CD4-positive, alpha-beta memory T cell (primary cell): Measurements from ENCODE around the gene MOSPD2. TPM values are rescaled to one million over a fixed set of nuclear protein-coding genes. Genes with fewer than 3 reads are reported as not detected.

Source experiments
- CTCF ChIA-PET: fragments of 350-600 bp; sonication (Branson Sonifier 250); formaldehyde crosslinking; loops from one replicate; lab custom pipeline; 2021; ENCODE audit warnings: inconsistent platforms; ENCODE audit not compliant: partially characterized antibody; lab: Charles Lee
- POLR2A ChIA-PET: fragments of 350-600 bp; sonication (Branson Sonifier 250); formaldehyde crosslinking; loops from one replicate; lab custom pipeline; 2021; ENCODE audit not compliant: partially characterized antibody; lab: Charles Lee
- DNase-seq, 5 donors: peaks; one replicate each; pipeline versions ENCODE4 v3.0.0 to v3.0.0-alpha.2; 2020 to 2022; ENCODE audit warnings: mixed read lengths in 1 of 5
- H3K27ac ChIP-seq: one replicate; pipeline ENCODE4 v1.7.0; 2013; ENCODE audit warnings: low read depth, low read length
- H3K27me3 ChIP-seq: 2 replicates; pipeline ENCODE4 v1.7.0; 2013; ENCODE audit warnings: mild to moderate bottlenecking, low read length, moderate library complexity; ENCODE audit not compliant: insufficient read depth
- H3K36me3 ChIP-seq: 2 replicates; pipeline ENCODE4 v1.7.0; 2013; ENCODE audit warnings: mild to moderate bottlenecking, low read length, moderate library complexity; ENCODE audit not compliant: insufficient read depth
- H3K4me1 ChIP-seq: 2 replicates; pipeline ENCODE4 v1.7.0; 2013; ENCODE audit warnings: mild to moderate bottlenecking, low read length, moderate library complexity; ENCODE audit not compliant: insufficient read depth
- H3K4me3 ChIP-seq, 2 donors: one replicate each; pipeline ENCODE4 v1.7.0; 2013; ENCODE audit warnings: low read length in 2 of 2, mild to moderate bottlenecking in 1 of 2
- H3K9me3 ChIP-seq, 2 donors: one replicate each; pipeline ENCODE4 v1.7.0; 2013; ENCODE audit warnings: low read length in 2 of 2, control low read depth in 1 of 2; ENCODE audit not compliant: control insufficient read depth in 1 of 2
- H3K27ac Mint-ChIP-seq, 7 donors: one replicate each; pipeline ENCODE4 v1.8.0; 2020 to 2021; ENCODE audit warnings: mixed read lengths in 7 of 7, mild to moderate bottlenecking in 6 of 7, inconsistent platforms in 3 of 7, moderate library complexity in 3 of 7
- H3K27me3 Mint-ChIP-seq, 2 donors: one replicate each; pipeline ENCODE4 v1.8.0; 2020 to 2021; ENCODE audit warnings: mixed read lengths in 2 of 2
- H3K36me3 Mint-ChIP-seq, 2 donors: one replicate each; pipeline ENCODE4 v1.8.0; 2020 to 2021; ENCODE audit warnings: mixed read lengths in 2 of 2, inconsistent platforms in 1 of 2, mild to moderate bottlenecking in 1 of 2
- H3K4me1 Mint-ChIP-seq, 4 donors: one replicate each; pipeline ENCODE4 v1.8.0; 2020 to 2021; ENCODE audit warnings: mixed read lengths in 4 of 4, mild to moderate bottlenecking in 1 of 4
- H3K4me3 Mint-ChIP-seq, 8 donors: one replicate each; pipeline ENCODE4 v1.8.0; 2020 to 2021; ENCODE audit warnings: mixed read lengths in 8 of 8, mild to moderate bottlenecking in 7 of 8, moderate library complexity in 6 of 8, inconsistent platforms in 3 of 8
- H3K9me3 Mint-ChIP-seq, 8 donors: one replicate each; pipeline ENCODE4 v1.8.0; 2020 to 2021; ENCODE audit warnings: mixed read lengths in 8 of 8, mild to moderate bottlenecking in 5 of 8, inconsistent platforms in 3 of 8, moderate library complexity in 1 of 8
- intact Hi-C: fragments of 100-400 bp; cut with micrococcal nuclease; formaldehyde crosslinking; loops from one replicate; pipeline ENCODE4 v1.15.1; 2023
- polyA plus RNA-seq, 2 donors: library from polyadenylated mRNA; unstranded; fragments of 300-500 nt; fragmentation: Illumina TruSeq; gene quantifications; one replicate each; pipeline ENCODE4 v1.2.3, GENCODE V29; 2021
- total RNA-seq, 2 experiments: library from RNA; stranded (reverse); gene quantifications; one replicate each; pipeline ENCODE4 v1.2.3, GENCODE V29; 2021

MOSPD2 gene
- total and polyA plus RNA-seq, 4 experiments from 2014 or later = 7.4 to 15.2 (median 12.5) TPM

- Mint-ChIP-seq H3K27me3 (no peaks in the 10 kb centered on the region), H3K4me3 (no peak overlapping the region), H3K27ac (no peak overlapping the region), H3K9me3 (no peaks in the 10 kb centered on the region), H3K36me3 (peaks cover 3 to 19% of the 10 kb centered on the region in 2 donors), H3K4me1 (no peaks in the 10 kb centered on the region)
- DNase-seq = no peak
- Histone ChIP-seq H3K36me3 (no peaks in the 10 kb centered on the region), H3K27ac (no peak overlapping the region), H3K4me3 (no peak overlapping the region), H3K9me3 (no peaks in the 10 kb centered on the region), H3K27me3 (no peaks in the 10 kb centered on the region), H3K4me1 (no peaks in the 10 kb centered on the region)
- ChIA-PET CTCF (no interaction called here), POLR2A (no interaction called here)
- intact Hi-C loops = no loop called here
Measured at GRCh38 chrX:14922437-14922836, 49.2 kb downstream of the MOSPD2 start.

- no peak overlapping the region for H3K27ac Mint-ChIP-seq
- ChIA-PET CTCF (no interaction called here), POLR2A (no interaction called here)
- no peak for DNase-seq
- H3K4me3 ChIP-seq = no peak overlapping the region
- H3K9me3 ChIP-seq = no peaks in the 10 kb centered on the region
- no peak overlapping the region for H3K4me3 Mint-ChIP-seq
- intact Hi-C loops = no loop called here
- no peaks in the 10 kb centered on the region for H3K27me3 Mint-ChIP-seq
- no peak overlapping the region for H3K27ac ChIP-seq
- H3K4me1 ChIP-seq = no peaks in the 10 kb centered on the region
- H3K4me1 Mint-ChIP-seq = no peaks in the 10 kb centered on the region
- peaks cover 3 to 10% of the 10 kb centered on the region in 2 donors for H3K36me3 Mint-ChIP-seq
- no peaks in the 10 kb centered on the region for H3K9me3 Mint-ChIP-seq
- no peaks in the 10 kb centered on the region for H3K36me3 ChIP-seq
- H3K27me3 ChIP-seq = no peaks in the 10 kb centered on the region
Measured at GRCh38 chrX:14923761-14924160, 50.5 kb downstream of the MOSPD2 start.

GRCh38 chrX:14926471-14926870, 53.2 kb downstream of the MOSPD2 start:
- intact Hi-C loops = no loop called here
- CTCF ChIA-PET = no interaction called here

DNA sequence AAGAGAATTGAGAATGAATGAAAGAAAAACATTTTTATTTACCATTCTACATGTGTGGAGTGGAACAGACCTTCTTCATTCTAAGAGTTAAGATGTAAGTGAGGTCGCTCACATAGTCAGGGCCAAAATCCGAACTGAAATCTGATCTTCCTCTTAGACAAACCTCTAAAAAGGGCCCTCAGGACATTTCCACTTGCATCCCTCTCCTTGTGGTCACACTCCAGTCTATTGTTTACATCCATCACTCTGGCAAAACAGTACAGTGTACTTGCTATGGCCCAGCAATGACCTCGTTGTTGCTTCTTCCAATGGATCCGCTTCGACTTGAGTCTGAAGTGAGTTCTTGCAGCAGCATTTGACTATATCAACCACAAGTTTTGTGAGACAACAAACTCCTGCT, 54.2 kb downstream of the MOSPD2 start:
- H3K27ac Mint-ChIP-seq = no peak overlapping the region
- Histone ChIP-seq H3K4me3 (no peak overlapping the region), H3K4me1 (no peaks in the 10 kb centered on the region), H3K27me3 (no peaks in the 10 kb centered on the region), H3K36me3 (no peaks in the 10 kb centered on the region), H3K27ac (no peak overlapping the region), H3K9me3 (no peaks in the 10 kb centered on the region)
- H3K9me3 Mint-ChIP-seq = peaks cover 0 to 2% (median 0%) of the 10 kb centered on the region in 8 donors
- H3K4me3 Mint-ChIP-seq = no peak overlapping the region
- no peak for DNase-seq
- CTCF ChIA-PET = no interaction called here
- no peaks in the 10 kb centered on the region for H3K4me1 Mint-ChIP-seq
- intact Hi-C loops = no loop called here
- H3K27me3 Mint-ChIP-seq = no peaks in the 10 kb centered on the region
- POLR2A ChIA-PET = no interaction called here
- H3K36me3 Mint-ChIP-seq = peaks cover 0 to 1% of the 10 kb centered on the region in 2 donors

More at GRCh38 chrX:14926471-14926870, 53.2 kb downstream of the MOSPD2 start:
- no peak for DNase-seq
- Mint-ChIP-seq H3K27me3 (no peaks in the 10 kb centered on the region), H3K27ac (no peak overlapping the region), H3K4me1 (no peaks in the 10 kb centered on the region), H3K36me3 (peaks cover 0 to 3% of the 10 kb centered on the region in 2 donors), H3K4me3 (no peak overlapping the region), H3K9me3 (peaks cover 0 to 2% (median 0%) of the 10 kb centered on the region in 8 donors)
- no peaks in the 10 kb centered on the region for H3K36me3 ChIP-seq
- H3K4me3 ChIP-seq = no peak overlapping the region
- no peaks in the 10 kb centered on the region for H3K27me3 ChIP-seq
- POLR2A ChIA-PET = no interaction called here
- no peak overlapping the region for H3K27ac ChIP-seq
- H3K9me3 ChIP-seq = no peaks in the 10 kb centered on the region
- no peaks in the 10 kb centered on the region for H3K4me1 ChIP-seq

DNA sequence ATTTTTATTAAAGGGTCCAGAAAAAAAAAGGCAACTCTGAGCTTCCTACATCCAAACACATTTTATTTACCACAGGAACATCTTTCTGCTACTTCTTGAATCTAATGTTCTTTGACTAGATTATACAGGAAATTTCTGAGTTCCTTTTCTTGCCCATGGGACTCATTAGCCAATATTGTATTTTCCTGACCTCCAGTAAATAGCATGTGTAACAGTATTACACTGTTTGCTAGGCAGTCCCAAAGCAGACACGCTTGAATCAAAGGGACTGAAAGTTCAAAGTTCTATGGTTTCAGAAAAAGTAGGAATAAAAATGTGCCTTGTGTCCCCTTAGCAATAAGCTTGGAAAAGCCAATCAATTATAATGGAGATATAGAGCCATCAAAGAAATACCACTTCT, 57.4 kb downstream of the MOSPD2 start:
- H3K36me3 ChIP-seq = no peaks in the 10 kb centered on the region
- no peaks in the 10 kb centered on the region for H3K27me3 Mint-ChIP-seq
- no peak for DNase-seq
- POLR2A ChIA-PET = no interaction called here
- no peak overlapping the region for H3K27ac Mint-ChIP-seq
- H3K4me1 ChIP-seq = no peaks in the 10 kb centered on the region
- CTCF ChIA-PET = no interaction called here
- no peaks in the 10 kb centered on the region for H3K4me1 Mint-ChIP-seq
- H3K9me3 ChIP-seq = no peaks in the 10 kb centered on the region
- no peak overlapping the region for H3K4me3 ChIP-seq
- H3K4me3 Mint-ChIP-seq = no peak overlapping the region
- H3K9me3 Mint-ChIP-seq = peaks cover 0 to 2% (median 0%) of the 10 kb centered on the region in 8 donors
- H3K36me3 Mint-ChIP-seq = no peaks in the 10 kb centered on the region
- no peaks in the 10 kb centered on the region for H3K27me3 ChIP-seq
- no peak overlapping the region for H3K27ac ChIP-seq
- intact Hi-C loops = no loop called here

- intact Hi-C loops = no loop called here
- peaks cover 0 to 1% of the 10 kb centered on the region in 2 donors for H3K27me3 Mint-ChIP-seq
- no peaks in the 10 kb centered on the region for H3K4me1 ChIP-seq
- CTCF ChIA-PET = no interaction called here
- no peaks in the 10 kb centered on the region for H3K4me1 Mint-ChIP-seq
- no peak overlapping the region for H3K27ac Mint-ChIP-seq
- no peak overlapping the region for H3K4me3 Mint-ChIP-seq
- POLR2A ChIA-PET = no interaction called here
- peaks cover 0 to 2% (median 0%) of the 10 kb centered on the region in 8 donors for H3K9me3 Mint-ChIP-seq
- no peak overlapping the region for H3K27ac ChIP-seq
- H3K27me3 ChIP-seq = no peaks in the 10 kb centered on the region
- no peaks in the 10 kb centered on the region for H3K9me3 ChIP-seq
- DNase-seq = no peak
- no peak overlapping the region for H3K4me3 ChIP-seq
- H3K36me3 ChIP-seq = no peaks in the 10 kb centered on the region
- H3K36me3 Mint-ChIP-seq = no peaks in the 10 kb centered on the region
Measured at GRCh38 chrX:14932136-14932535, 58.9 kb downstream of the MOSPD2 start.

DNA sequence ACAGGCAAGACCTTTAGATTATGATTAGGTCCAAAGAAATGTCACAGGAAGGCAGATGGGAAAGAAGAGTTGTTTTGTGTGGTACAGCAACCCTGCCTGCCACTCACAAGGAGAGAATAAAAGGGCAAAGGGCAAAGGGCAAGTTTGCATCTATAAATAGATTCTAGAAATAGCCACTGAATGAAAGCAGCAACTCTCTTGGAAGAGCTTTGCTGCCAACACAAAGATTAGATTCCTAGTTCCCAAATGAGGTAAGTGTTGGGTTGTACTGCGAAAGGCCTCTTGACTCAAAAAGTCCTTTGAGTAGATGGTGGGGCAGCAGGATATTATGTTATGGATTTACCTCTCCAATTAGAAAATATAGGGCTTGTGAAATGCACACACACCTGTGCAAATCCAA, 61.2 kb downstream of the MOSPD2 start:
- ChIA-PET CTCF (no interaction called here), POLR2A (no interaction called here)
- peaks cover 0 to 1% of the 10 kb centered on the region in 2 donors for H3K27me3 Mint-ChIP-seq
- H3K4me3 Mint-ChIP-seq = no peak overlapping the region
- H3K27ac Mint-ChIP-seq = no peak overlapping the region
- Histone ChIP-seq H3K4me3 (no peak overlapping the region), H3K4me1 (no peaks in the 10 kb centered on the region), H3K9me3 (no peaks in the 10 kb centered on the region), H3K27ac (no peak overlapping the region), H3K36me3 (no peaks in the 10 kb centered on the region), H3K27me3 (no peaks in the 10 kb centered on the region)
- no peak for DNase-seq
- H3K4me1 Mint-ChIP-seq = no peaks in the 10 kb centered on the region
- H3K9me3 Mint-ChIP-seq = peaks cover 0 to 2% (median 0%) of the 10 kb centered on the region in 8 donors
- no peaks in the 10 kb centered on the region for H3K36me3 Mint-ChIP-seq
- intact Hi-C loops = no loop called here

- H3K4me3 Mint-ChIP-seq = no peak overlapping the region
- H3K36me3 Mint-ChIP-seq = no peaks in the 10 kb centered on the region
- peaks cover 0 to 1% of the 10 kb centered on the region in 2 donors for H3K27me3 Mint-ChIP-seq
- POLR2A ChIA-PET = no interaction called here
- Histone ChIP-seq H3K27ac (no peak overlapping the region), H3K9me3 (no peaks in the 10 kb centered on the region), H3K36me3 (no peaks in the 10 kb centered on the region), H3K4me1 (no peaks in the 10 kb centered on the region), H3K4me3 (no peak overlapping the region), H3K27me3 (no peaks in the 10 kb centered on the region)
- intact Hi-C loops = no loop called here
- DNase-seq = no peak
- no peaks in the 10 kb centered on the region for H3K4me1 Mint-ChIP-seq
- CTCF ChIA-PET = no interaction called here
- H3K9me3 Mint-ChIP-seq = no peaks in the 10 kb centered on the region
- no peak overlapping the region for H3K27ac Mint-ChIP-seq
Measured at GRCh38 chrX:14936561-14936960, 63.3 kb downstream of the MOSPD2 start.
